Measurements from ENCODE around the gene KIF1A.

Gene KIF1A

DNA sequence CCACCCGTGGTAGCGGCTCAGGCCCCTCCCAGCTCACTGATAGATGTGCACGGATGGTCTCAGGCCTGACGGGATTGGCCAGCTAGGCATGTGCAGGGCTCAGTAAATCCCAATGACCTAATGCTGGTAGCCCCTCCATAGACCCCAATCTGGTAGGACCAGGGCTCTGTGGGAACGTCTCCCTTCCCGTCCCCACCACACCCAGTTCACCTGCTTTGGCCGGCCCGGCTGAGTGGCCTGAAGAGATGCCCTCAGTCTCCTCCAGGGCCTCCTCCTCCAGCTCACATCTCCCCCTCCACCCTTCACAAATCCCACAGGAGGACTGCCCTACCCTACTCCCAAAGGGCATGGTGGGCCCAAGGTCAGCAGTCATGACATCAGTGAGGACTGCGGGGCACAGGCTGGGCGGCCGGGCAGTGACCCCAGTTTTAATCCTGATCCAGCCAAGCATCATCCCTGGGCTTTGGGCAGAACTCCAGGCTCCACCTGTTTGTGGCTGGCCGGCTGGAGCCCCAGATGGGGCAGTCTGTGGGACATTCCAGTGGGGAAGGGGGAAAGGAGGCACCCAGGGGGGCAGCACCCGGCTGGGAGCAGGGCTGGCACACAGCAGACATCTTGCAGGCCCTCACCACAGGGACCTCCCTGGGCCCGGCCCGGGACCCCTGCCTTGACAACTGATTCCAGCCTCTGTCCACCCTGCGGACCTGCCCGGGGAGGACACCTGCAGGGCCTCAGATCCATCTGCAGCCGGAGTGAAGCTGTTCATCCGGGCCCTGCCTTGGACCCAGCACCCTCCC, 2.3 kb downstream of the KIF1A start:
- Histone ChIP-seq H3K27me3 (ENCODE audit: insufficient read depth, low read length) (peaks cover 28% of the 10 kb centered on the region), H3K4me3 (ENCODE audit: low read length) (peak overlapping the region; percentile 90), H3K36me3 (ENCODE audit: insufficient read depth, low read length) (peaks cover 14% of the 10 kb centered on the region), H3K4me1 (ENCODE audit: insufficient read depth, low read length) (peaks cover 6% of the 10 kb centered on the region; the same call in 1 of the 2 replicates), H3K9ac (ENCODE audit: low read depth, low read length) (peak overlapping the region; percentile 79), H3K27ac (ENCODE audit: low read depth, low read length) (no peak overlapping the region), H3K9me3 (ENCODE audit: insufficient read depth, low read depth, low read length) (0 out of 2 replicates have a peak, but pooled peaks cover 4% of the 10 kb centered on the region)
- 90% methylated on average over 19 of the region's 19 CpGs for WGBS

DNA sequence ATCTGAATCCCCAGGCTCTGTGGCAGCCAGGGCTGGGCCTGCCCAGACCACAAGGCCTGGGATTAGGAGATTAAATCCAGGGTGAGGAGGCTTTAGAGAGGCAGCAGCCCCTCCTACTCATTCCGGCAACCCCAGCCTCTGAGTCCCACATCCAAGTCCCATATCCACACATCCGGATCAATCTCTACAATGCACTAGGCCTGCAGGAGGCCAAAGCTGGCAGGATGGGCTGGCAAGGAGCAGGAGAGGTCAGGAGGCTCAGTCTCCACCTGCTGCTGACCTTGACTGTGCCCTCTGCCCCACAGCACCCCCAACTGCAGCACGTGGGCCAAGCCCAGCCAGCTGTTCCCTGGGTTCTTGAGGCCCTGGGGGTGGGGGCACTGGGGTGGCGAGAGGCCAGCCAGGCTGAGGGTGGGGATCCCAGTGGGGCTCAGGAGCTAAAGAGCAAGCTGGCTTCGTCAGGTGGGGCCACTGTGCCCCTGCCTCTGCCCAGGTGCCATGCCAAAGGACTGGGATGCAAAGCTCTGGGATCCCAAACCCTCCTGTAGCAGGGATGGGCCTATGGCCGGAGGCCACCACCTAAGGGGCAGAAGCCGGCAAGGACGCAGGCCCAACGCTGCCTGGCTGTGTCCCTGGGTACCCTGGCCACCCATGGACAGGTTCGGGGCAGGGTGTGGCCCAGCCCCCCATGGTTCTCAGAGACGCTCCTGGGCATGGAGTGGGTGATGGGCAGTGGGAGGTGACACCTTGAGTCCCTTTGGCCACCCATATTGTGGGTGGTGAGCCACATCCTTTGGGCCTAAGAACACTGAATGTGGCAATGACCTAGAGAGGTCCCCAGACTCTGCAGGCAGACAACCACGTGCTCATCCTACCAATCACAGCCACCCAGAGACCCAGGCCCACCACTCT, 3.2 kb downstream of the KIF1A start:
- Histone ChIP-seq H3K4me1 (ENCODE audit: insufficient read depth, low read length) (0 out of 2 replicates have a peak, but pooled peaks cover 6% of the 10 kb centered on the region), H3K27ac (ENCODE audit: low read depth, low read length) (no peak overlapping the region), H3K36me3 (ENCODE audit: insufficient read depth, low read length) (peaks cover 20% of the 10 kb centered on the region), H3K27me3 (ENCODE audit: insufficient read depth, low read length) (peaks cover 19% of the 10 kb centered on the region), H3K9ac (ENCODE audit: low read depth, low read length) (no peak overlapping the region), H3K9me3 (ENCODE audit: insufficient read depth, low read depth, low read length) (0 out of 2 replicates have a peak, but pooled peaks cover 5% of the 10 kb centered on the region), H3K4me3 (ENCODE audit: low read length) (no peak overlapping the region)
- 89% methylated on average over 12 of the region's 12 CpGs for WGBS

DNA sequence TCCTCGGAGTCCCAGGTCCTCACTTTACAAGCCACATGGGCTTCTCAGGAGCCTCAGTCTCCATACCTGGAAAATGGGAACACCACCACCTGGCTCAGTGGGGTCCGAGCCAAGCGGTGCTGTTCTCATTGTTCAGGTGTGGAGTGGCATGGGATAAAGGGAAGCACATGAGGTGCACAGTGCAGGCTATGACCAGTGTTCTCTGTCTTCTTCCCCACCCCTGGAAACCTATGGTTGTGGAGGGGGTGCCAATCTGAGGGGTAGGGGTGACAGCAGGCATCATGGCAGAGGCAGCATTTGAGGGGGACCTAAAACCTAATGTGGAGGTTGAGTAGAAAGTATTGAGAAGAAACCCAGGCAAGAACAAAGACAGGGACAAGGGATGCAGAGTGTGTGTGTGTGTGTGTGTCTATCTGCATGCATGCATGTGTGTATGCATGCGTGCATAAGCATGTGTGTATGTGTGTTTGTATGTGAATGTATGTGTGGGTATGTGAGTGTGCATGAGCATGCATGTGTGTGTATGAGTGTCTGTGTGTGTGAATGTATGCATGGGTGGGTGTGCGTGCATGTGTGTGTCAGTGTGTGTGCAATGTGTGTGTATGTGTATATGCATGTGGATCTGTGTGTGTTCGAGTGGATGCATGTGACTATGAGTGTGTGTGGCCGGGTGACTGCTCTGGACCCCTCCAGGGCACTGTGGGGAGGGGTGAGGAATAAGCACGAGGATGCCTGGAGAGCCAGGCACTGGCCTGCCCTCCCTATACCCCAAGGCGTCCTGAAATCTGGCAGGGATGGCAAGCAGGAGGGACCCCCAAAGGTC, 4.0 kb downstream of the KIF1A start:
- Histone ChIP-seq H3K9me3 (ENCODE audit: insufficient read depth, low read depth, low read length) (0 out of 2 replicates have a peak, but pooled peaks cover 5% of the 10 kb centered on the region), H3K27ac (ENCODE audit: low read depth, low read length) (no peak overlapping the region), H3K4me1 (ENCODE audit: insufficient read depth, low read length) (0 out of 2 replicates have a peak, but pooled peaks cover 6% of the 10 kb centered on the region), H3K9ac (ENCODE audit: low read depth, low read length) (no peak overlapping the region), H3K27me3 (ENCODE audit: insufficient read depth, low read length) (peaks cover 11% of the 10 kb centered on the region), H3K4me3 (ENCODE audit: low read length) (no peak overlapping the region), H3K36me3 (ENCODE audit: insufficient read depth, low read length) (peaks cover 20% of the 10 kb centered on the region)
- 92% methylated on average over 9 of the region's 9 CpGs for WGBS

DNA sequence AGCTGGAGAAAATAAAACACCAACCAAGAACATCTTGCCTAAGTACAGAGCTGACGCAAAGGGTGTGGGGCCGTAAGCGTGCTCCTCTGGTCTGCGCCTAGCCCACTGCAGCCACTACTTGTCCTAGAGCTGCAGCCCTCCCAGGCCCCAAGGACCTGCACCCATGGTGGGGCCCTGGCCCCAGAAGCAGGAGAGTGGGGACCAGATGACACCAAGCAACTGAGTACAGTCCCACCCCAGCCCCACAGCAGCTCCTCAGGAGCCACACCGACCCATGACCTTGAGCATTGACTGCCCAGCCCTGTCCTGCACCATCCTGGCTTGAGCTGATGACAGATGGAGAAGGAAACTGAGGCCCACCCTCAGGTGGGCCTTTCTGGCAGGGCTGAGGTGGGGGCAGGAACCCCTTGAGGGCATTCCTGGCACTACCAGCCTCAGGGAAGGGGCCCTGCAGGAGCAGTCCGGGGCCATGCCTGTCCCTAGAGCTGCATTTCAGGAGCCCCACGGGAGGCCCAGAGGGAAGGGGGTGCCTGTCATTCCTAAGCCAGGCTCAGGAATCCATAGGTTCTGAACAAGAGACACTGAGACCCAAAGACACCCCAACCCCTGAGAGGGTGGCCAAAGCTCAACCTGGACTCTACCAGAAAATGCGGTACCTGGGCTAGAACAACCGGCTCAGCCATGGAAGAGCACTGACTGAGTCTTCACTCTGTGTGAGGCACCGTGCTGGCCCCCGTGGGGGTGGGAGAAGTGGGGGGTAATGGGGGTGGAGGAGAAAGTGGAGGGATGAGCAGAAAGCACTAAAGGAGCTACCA, 4.9 kb downstream of the KIF1A start:
- H3K36me3 ChIP-seq (ENCODE audit: insufficient read depth, low read length): peaks cover 20% of the 10 kb centered on the region
- no peak overlapping the region for H3K27ac ChIP-seq (ENCODE audit: low read depth, low read length)
- H3K9me3 ChIP-seq (ENCODE audit: insufficient read depth, low read depth, low read length): 0 out of 2 replicates have a peak, but pooled peaks cover 5% of the 10 kb centered on the region
- H3K27me3 ChIP-seq (ENCODE audit: insufficient read depth, low read length): peaks cover 7% of the 10 kb centered on the region
- WGBS: 96% methylated on average over 11 of the region's 11 CpGs
- no peak overlapping the region for H3K9ac ChIP-seq (ENCODE audit: low read depth, low read length)
- H3K4me1 ChIP-seq (ENCODE audit: insufficient read depth, low read length): 0 out of 2 replicates have a peak, but pooled peaks cover 6% of the 10 kb centered on the region
- no peak overlapping the region for H3K4me3 ChIP-seq (ENCODE audit: low read length)

DNA sequence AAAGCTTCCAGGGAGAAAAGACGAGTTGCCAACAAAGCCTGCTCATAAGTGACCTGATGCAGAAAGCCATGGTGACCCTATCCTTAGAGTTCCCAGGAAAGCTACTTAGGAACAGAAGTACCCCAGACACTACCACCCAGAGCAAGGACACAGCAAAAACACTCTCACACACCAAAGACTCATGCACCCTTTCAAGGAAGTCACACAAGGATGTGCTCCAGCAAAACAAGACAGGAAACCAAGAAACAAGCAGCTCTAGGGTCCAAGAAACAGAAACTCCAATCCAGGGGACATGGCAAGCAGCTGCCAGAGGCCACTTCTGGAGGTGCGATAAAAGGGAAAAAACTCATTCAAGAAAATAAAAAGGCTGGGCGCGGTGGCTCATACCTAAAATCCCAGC, 5.7 kb downstream of the KIF1A start:
- H3K36me3 ChIP-seq (ENCODE audit: insufficient read depth, low read length): peaks cover 20% of the 10 kb centered on the region
- H3K27ac ChIP-seq (ENCODE audit: low read depth, low read length): no peak overlapping the region
- peaks cover 7% of the 10 kb centered on the region for H3K27me3 ChIP-seq (ENCODE audit: insufficient read depth, low read length)
- 0 out of 2 replicates have a peak, but pooled peaks cover 6% of the 10 kb centered on the region for H3K4me1 ChIP-seq (ENCODE audit: insufficient read depth, low read length)
- no peak overlapping the region for H3K4me3 ChIP-seq (ENCODE audit: low read length)
- no peak overlapping the region for H3K9ac ChIP-seq (ENCODE audit: low read depth, low read length)
- H3K9me3 ChIP-seq (ENCODE audit: insufficient read depth, low read depth, low read length): 0 out of 2 replicates have a peak, but pooled peaks cover 5% of the 10 kb centered on the region
- WGBS: 91% methylated on average over 4 of the region's 4 CpGs

DNA sequence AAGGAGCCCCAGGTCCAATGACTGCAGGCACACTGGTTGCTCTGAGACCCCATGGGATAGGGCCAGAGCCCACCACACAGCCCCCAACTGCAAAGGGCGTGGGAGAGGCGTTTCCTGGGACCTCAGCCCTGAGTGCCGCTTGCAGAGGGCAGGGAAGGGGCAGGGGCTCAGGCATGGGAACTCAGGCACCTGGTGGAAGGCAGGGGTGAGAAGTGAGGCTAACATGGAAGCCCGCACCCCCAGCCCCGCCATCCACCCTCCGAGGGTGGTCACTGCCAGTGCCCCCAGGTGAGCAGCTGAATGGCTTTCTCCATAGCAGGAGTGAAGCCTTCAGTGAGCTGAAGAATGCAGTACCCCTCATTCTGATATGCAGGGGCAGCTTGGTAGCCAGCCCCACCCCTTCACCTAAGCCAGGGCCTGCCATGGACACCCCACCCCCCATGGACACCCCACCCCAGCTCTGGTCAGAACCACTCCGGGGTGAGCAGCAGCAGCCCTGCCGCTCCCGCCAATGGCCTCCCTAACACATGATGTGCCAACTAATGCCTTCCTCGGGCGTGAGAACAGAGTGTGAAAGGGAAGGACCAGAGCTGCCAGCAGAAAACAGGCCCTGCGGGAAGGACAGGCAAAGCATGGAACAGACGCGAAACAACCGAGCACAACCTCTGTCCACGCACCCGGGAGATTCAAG, 6.6 kb downstream of the KIF1A start:
- Histone ChIP-seq H3K36me3 (ENCODE audit: insufficient read depth, low read length) (peaks cover 20% of the 10 kb centered on the region), H3K9ac (ENCODE audit: low read depth, low read length) (no peak overlapping the region), H3K27ac (ENCODE audit: low read depth, low read length) (no peak overlapping the region), H3K9me3 (ENCODE audit: insufficient read depth, low read depth, low read length) (0 out of 2 replicates have a peak, but pooled peaks cover 5% of the 10 kb centered on the region), H3K4me1 (ENCODE audit: insufficient read depth, low read length) (0 out of 2 replicates have a peak, but pooled peaks cover 6% of the 10 kb centered on the region), H3K4me3 (ENCODE audit: low read length) (no peak overlapping the region), H3K27me3 (ENCODE audit: insufficient read depth, low read length) (peaks cover 3% of the 10 kb centered on the region)
- WGBS: 95% methylated on average over 17 of the region's 17 CpGs

DNA sequence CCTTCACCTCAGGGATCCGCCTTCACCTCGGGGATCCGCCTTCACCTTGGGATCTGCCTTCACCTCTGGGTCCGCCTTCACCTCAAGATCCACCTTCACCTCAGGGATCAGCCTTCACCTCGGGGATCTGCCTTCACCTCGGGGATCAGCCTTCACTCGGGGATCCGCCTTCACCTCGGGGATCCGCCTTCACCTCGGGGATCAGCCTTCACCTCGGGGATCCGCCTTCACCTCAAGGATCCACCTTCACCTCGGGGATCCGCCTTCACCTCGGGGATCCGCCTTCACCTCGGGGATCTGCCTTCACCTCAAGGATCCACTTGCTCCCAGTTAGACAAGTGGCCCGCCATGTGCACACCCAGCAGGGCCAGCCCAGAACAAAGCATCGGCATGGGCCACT, 7.3 kb downstream of the KIF1A start:
- Histone ChIP-seq H3K27me3 (ENCODE audit: insufficient read depth, low read length) (no peaks in the 10 kb centered on the region), H3K27ac (ENCODE audit: low read depth, low read length) (no peak overlapping the region), H3K36me3 (ENCODE audit: insufficient read depth, low read length) (peaks cover 20% of the 10 kb centered on the region), H3K9me3 (ENCODE audit: insufficient read depth, low read depth, low read length) (0 out of 2 replicates have a peak, but pooled peaks cover 5% of the 10 kb centered on the region), H3K4me1 (ENCODE audit: insufficient read depth, low read length) (0 out of 2 replicates have a peak, but pooled peaks cover 2% of the 10 kb centered on the region), H3K9ac (ENCODE audit: low read depth, low read length) (no peak overlapping the region), H3K4me3 (ENCODE audit: low read length) (no peak overlapping the region)
- WGBS: 87% methylated on average over 20 of the region's 20 CpGs

DNA sequence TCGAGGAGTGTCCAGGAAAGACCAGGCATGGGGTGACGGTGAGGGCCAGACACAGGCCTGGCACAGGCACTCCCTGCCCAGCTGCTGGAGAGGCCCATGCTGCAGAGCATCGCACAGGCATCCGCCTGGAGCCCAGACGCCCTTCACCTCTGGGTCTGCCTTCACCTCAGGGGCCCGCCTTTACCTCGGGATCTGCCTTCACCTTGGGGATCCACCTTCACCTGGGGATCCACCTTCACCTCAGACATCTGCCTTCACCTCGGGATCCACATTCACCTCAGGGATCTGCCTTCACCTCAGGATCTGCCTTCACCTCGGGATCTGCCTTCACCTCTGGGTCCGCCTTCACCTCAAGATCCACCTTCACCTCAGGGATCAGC, 7.7 kb downstream of the KIF1A start:
- no peak overlapping the region for H3K9ac ChIP-seq (ENCODE audit: low read depth, low read length)
- 94% methylated on average over 10 of the region's 10 CpGs for WGBS
- H3K27ac ChIP-seq (ENCODE audit: low read depth, low read length): no peak overlapping the region
- 0 out of 2 replicates have a peak, but pooled peaks cover 5% of the 10 kb centered on the region for H3K9me3 ChIP-seq (ENCODE audit: insufficient read depth, low read depth, low read length)
- peaks cover 21% of the 10 kb centered on the region for H3K36me3 ChIP-seq (ENCODE audit: insufficient read depth, low read length)
- H3K27me3 ChIP-seq (ENCODE audit: insufficient read depth, low read length): no peaks in the 10 kb centered on the region
- no peak overlapping the region for H3K4me3 ChIP-seq (ENCODE audit: low read length)
- H3K4me1 ChIP-seq (ENCODE audit: insufficient read depth, low read length): no peaks in the 10 kb centered on the region

DNA sequence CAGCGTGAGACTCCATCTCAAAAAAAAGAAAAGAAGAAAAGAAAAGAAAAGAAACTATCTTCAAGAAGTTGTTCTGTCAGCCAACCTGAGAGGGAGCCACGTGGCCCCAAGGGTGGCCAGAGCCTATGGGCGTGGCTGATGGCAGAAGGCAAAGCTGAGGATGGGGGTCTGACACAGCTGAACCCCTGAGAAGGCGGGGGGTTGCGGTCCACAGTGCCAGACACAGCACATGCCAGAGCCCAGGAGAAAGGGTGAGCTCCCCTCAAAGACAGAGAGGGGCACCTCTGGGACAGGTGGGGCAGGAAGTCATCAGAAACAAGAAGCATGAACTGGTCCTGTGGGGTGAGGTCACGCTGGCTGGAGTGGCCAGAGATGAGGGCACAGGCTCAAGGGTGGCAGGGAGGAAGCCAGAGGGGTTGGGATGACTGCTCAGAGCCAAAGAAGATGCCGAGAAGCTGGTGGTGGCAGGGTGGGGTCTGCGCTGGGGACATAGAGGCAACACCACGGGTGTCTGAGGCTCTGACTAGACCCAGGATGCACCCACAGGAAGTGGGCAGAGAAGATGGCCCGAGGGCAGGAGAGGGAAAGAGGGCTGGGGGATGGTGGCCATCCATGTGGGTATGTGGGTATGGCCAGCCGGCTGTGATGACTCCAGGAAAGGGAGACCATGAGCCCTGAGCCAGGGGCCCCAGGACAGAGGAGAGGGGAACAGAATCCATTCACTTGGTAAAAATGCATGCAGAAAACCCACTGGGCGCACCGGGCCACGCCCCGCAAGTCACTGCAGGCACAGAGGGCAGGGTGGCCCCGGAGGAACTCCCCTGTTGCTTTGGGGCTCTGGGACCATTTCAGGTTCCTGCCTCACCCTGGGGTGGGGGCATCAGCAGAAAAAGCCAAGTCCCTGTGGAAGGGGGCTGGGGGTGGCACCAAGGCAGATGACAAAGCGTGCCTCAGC, 8.4 kb downstream of the KIF1A start:
- H3K36me3 ChIP-seq (ENCODE audit: insufficient read depth, low read length): peaks cover 20% of the 10 kb centered on the region
- 94% methylated on average over 17 of the region's 17 CpGs for WGBS
- H3K4me1 ChIP-seq (ENCODE audit: insufficient read depth, low read length): no peaks in the 10 kb centered on the region

More for the DNA sequence above, 8.4 kb downstream of the KIF1A start:
- Histone ChIP-seq H3K27ac (ENCODE audit: low read depth, low read length) (no peak overlapping the region), H3K27me3 (ENCODE audit: insufficient read depth, low read length) (no peaks in the 10 kb centered on the region), H3K9ac (ENCODE audit: low read depth, low read length) (no peak overlapping the region), H3K4me3 (ENCODE audit: low read length) (no peak overlapping the region), H3K9me3 (ENCODE audit: insufficient read depth, low read depth, low read length) (0 out of 2 replicates have a peak, but pooled peaks cover 5% of the 10 kb centered on the region)

Data from HUES64 (cell line).